Heart left ventricle (tissue), 16 donors: ENCODE measurements around the gene KRT72. TPM values are rescaled to one million over a fixed set of nuclear protein-coding genes. Genes with fewer than 3 reads are reported as not detected.
A peak's percentile ranks its signal among the peaks of the same experiment; 100 is the strongest.

Experiments
- ATAC-seq, 4 donors: fragments of 200-7000 bp; cut with Tn5 transposase; one replicate each; pipeline ENCODE4 v1.9.1; 2020 to 2022; ENCODE audit warnings: moderate library complexity in 4 of 4, mild to moderate bottlenecking in 3 of 4, moderate number of reproducible peaks in 1 of 4
- DNase-seq, 5 donors: peaks; one replicate each; pipeline ENCODE4 v3.0.0-alpha.2; 2020
- H3K27ac ChIP-seq, 12 donors: fragments of 200-600 bp; sonication (generic) in 4 of 12; one replicate each; pipeline versions ENCODE4 v1.5.0 to v1.8.0; 2016 to 2022; ENCODE audit warnings: mild to moderate bottlenecking in 2 of 12
- H3K27me3 ChIP-seq, 9 donors: fragments of 200-600 bp; sonication (generic) in 2 of 9; one replicate each; pipeline versions ENCODE4 v1.5.1 to v1.8.0; 2016 to 2022; ENCODE audit warnings: mild to moderate bottlenecking in 3 of 9
- H3K36me3 ChIP-seq, 9 donors: fragments of 200-600 bp; sonication (generic) in 2 of 9; one replicate each; pipeline versions ENCODE4 v1.5.0 to v1.8.0; 2018 to 2022; ENCODE audit warnings: mild to moderate bottlenecking in 2 of 9
- H3K4me1 ChIP-seq, 12 donors: fragments of 200-600 bp; sonication (generic) in 4 of 12; one replicate each; pipeline versions ENCODE4 v1.5.0 to v1.8.0; 2016 to 2022; ENCODE audit warnings: mild to moderate bottlenecking in 3 of 12
- H3K4me3 ChIP-seq, 12 donors: fragments of 200-600 bp; sonication (generic) in 4 of 12; one replicate each; pipeline versions ENCODE4 v1.5.0 to v1.8.0; 2017 to 2022; ENCODE audit warnings: mild to moderate bottlenecking in 9 of 12, moderate library complexity in 4 of 12
- H3K9me3 ChIP-seq, 12 donors: fragments of 200-600 bp; sonication (generic) in 4 of 12; one replicate each; pipeline versions ENCODE4 v1.5.0 to v1.8.0; 2016 to 2022; ENCODE audit warnings: mild to moderate bottlenecking in 1 of 12
- POLR2A ChIP-seq, 2 donors: fragments of 450-650 bp; IDR thresholded peaks; one replicate each; pipeline ENCODE4 v1.6.1; 2017; ENCODE audit warnings: antibody characterized with exemption in 2 of 2, mild to moderate bottlenecking in 2 of 2, moderate library complexity in 2 of 2
- WGBS, 4 donors: extraction: QIAGEN DNeasy Blood & Tissue Kit in 2 of 4; methylation state at CpG; one replicate each; pipeline versions ENCODE4 v1.1.5 to v1.1.7; 2013 to 2018; 5-methylcytosine and 5-hydroxymethylcytosine counted together
- intact Hi-C, 10 donors: fragments of 100-400 bp; cut with DNase I; formaldehyde crosslinking; loops; one replicate each; pipeline versions ENCODE4 v1.11.1 to v1.14.2; 2022
- polyA plus RNA-seq, 2 donors: library from polyadenylated mRNA; stranded (reverse); fragments of 200-250 nt; gene quantifications; one replicate each; pipeline ENCODE4 v1.2.3, GENCODE V29; 2013
- total RNA-seq, 9 donors: library from RNA; depleted of rRNA in 2 of 9; stranded (reverse); fragments of >200 nt in 2 of 9; fragmentation: NEBNext Ultra II Directional in 3 of 9; extraction: Animal tissue kit (Norgen Biotek cat#: 25700) in 3 of 9; gene quantifications; one replicate each; pipeline versions ENCODE4 v1.1.0 to v1.2.4, GENCODE V29; 2016 to 2023
- TF ChIP-seq, protein P1 (sequence below), 12 donors: fragments of 200-600 bp; sonication (generic) in 4 of 12; IDR thresholded peaks; one replicate each; pipeline versions ENCODE4 v1.5.0 to v1.8.0; 2018 to 2022; ENCODE audit warnings: antibody characterized with exemption in 12 of 12, mild to moderate bottlenecking in 5 of 12
- donor health status: ischemic (EF 13 %, LVEDD 7.1; RV severe dilation, severe dysfunction).
- donor health status: healthy with polysubstance abuse.
- donor health status: DM: no; HTN: yes; CAD: no.
- donor health status: DM: no; HTN: no; CAD: no.
- donor health status: ischemic (EF 25% LVEDD 6.9; RV normal size, moderate dysfunction).
- donor health status: ischemic (EF 25% LVEDD 5.7; RV mildly dilated, moderate dysfunction).
- donor health status: healthy.
- donor health status: DM: yes; HTN: yes; CAD: no.
- donor health status: ischemic (EF 35%, LVEDD 5.7; RV mildly dilated, moderate dysfunction).
- donor health status: nonischemic (EF 11% LVEDD 7.7; RV severe dilation, severe dysfunction).
- donor health status: DM: yes; HTN: yes; CAD: no.
- donor health status: PGD.
- donor health status: ischemic (EF 29% LVEDD 5.4; RV normal size, mild dysfunction).
- donor health status: nonischemic (EF 23%, LVEDD 6.1; RV moderate dilation, normal function).

KRT72 gene
- total and polyA plus RNA-seq, 11 donors: not detected

DNA sequence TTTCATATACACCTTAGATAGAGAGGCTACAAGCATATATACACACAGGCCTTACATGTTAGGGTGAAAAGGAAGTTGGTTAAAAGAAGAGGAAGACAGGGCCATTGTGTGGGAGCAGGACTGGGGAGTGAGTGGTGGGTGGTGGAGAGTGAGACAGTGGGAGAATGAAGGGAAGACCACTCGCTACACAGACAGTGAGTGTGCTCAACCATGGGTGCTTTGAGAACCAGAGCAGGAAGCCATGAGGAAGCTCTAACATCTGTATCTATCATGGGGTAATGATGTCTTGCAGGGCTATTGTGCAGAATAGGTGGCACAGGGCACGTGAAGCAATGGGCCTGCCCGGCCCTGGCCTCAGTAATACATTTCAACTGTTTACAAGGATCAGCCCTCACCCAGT is 16.2 kb downstream of the KRT72 start:
- intact Hi-C loops: loop anchor here in 7 of 10 donors (5.0 to 10.0 kb wide), 5 partner anchors 210 to 430 kb away; no protein-coding TSS in a partner anchor
- ATAC-seq: no peak
- H3K4me3 ChIP-seq: no peak overlapping the region
- peaks cover 0 to 13% (median 0%) of the 10 kb centered on the region in 9 donors for H3K27me3 ChIP-seq
- no peaks in the 10 kb centered on the region for H3K4me1 ChIP-seq
- DNase-seq: no peak
- no peak for TF ChIP-seq POLR2A (IDR thresholded peaks at IDR 0.05)
- TF ChIP-seq, protein P1, sequence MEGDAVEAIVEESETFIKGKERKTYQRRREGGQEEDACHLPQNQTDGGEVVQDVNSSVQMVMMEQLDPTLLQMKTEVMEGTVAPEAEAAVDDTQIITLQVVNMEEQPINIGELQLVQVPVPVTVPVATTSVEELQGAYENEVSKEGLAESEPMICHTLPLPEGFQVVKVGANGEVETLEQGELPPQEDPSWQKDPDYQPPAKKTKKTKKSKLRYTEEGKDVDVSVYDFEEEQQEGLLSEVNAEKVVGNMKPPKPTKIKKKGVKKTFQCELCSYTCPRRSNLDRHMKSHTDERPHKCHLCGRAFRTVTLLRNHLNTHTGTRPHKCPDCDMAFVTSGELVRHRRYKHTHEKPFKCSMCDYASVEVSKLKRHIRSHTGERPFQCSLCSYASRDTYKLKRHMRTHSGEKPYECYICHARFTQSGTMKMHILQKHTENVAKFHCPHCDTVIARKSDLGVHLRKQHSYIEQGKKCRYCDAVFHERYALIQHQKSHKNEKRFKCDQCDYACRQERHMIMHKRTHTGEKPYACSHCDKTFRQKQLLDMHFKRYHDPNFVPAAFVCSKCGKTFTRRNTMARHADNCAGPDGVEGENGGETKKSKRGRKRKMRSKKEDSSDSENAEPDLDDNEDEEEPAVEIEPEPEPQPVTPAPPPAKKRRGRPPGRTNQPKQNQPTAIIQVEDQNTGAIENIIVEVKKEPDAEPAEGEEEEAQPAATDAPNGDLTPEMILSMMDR (IDR thresholded peaks at IDR 0.05): no peak
- no peaks in the 10 kb centered on the region for H3K9me3 ChIP-seq
- no peak overlapping the region for H3K27ac ChIP-seq
- 84 to 89% (median 86%) methylated on average over 3 of the region's 3 CpGs for WGBS, 4 donors
- no peaks in the 10 kb centered on the region for H3K36me3 ChIP-seq

DNA sequence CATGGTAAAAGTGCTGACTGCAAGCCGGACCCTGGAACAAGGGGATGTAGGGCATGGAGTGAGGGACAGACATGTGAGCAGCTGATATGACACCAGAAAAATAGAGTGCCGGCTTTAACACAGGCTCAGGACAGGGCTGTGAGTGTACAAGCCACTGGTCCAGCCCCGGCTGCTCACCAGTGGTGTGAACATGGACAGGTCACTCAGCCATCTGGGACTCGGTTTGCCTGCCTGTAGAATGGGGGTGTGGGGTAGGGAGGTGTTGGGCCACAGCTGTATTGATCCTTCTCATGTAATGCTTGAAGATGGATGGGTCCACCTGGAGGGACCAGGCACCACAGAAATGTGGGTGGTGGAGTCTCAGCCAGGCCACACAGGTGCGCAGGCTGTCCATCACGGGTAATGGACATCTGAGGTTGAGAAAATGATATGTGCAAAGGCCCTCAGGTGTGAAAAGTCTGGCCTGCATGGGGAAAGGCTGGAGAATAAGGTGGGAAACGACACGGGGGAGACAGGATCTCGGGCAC is 17.0 kb downstream of the KRT72 start:
- Histone ChIP-seq H3K4me1 (no peaks in the 10 kb centered on the region), H3K27me3 (peaks cover 0 to 13% (median 0%) of the 10 kb centered on the region in 9 donors), H3K4me3 (no peak overlapping the region), H3K27ac (no peak overlapping the region), H3K9me3 (no peaks in the 10 kb centered on the region), H3K36me3 (no peaks in the 10 kb centered on the region)
- intact Hi-C loops: loop anchor here in 8 of 10 donors (5.0 to 10.0 kb wide), 8 partner anchors 209 to 429 kb away; no protein-coding TSS in a partner anchor
- WGBS, 4 donors: 86 to 94% (median 89%) methylated on average over 9 of the region's 9 CpGs
- DNase-seq: no peak
- no peak for ATAC-seq
- no peak for TF ChIP-seq POLR2A (IDR thresholded peaks at IDR 0.05)
- TF ChIP-seq, protein P1 (IDR thresholded peaks at IDR 0.05): no peak

DNA sequence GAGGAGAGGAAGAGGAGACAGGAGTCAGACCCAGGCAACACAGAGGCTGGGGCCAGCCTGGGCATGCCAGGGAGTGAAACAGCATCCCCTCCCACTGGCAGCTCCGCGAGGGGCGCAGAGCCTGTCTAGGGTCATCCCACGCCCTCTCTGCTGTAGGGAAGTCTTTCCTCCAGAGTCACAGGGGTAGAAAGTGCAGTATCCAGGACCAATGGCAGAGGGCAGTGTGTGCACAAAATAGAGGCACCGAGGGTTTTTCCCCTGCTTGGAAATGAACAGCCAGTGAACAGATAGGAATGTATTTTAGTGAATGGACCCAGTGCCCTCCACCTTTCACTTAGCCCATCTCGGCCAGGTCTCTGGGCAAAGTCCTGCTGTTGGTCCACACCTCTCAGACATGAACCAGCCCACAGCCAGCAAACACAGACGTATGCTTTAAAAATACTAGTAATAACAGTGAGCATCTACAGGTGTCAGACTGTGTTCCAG is 18.2 kb downstream of the KRT72 start:
- no peak overlapping the region for H3K27ac ChIP-seq

DNA sequence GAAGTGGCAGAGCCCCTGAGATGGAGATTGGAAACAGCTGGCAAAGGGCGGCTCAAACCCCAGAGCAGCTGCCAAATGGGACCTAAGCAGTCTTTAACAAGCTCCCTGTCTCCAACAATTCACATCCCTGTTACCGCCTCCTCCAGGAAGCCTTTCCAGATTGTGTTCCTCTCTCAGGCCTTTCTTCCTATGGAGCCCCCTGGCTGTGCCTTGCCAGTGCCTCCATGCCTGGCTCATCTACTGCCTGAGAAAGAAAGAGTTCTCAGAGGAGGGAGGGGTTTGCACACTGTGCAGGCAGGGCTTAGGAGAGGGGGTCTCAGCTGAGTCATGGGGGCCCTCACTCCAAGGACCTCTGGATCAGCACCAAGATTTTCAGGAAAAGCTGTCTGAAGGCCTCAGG is 18.8 kb downstream of the KRT72 start:
- DNase-seq (no peak), ATAC-seq (peak in 1 of 4 donors; percentile 29)
- H3K27ac ChIP-seq: no peak overlapping the region
- no peak for TF ChIP-seq POLR2A (IDR thresholded peaks at IDR 0.05)
- TF ChIP-seq, protein P1 (IDR thresholded peaks at IDR 0.05): no peak
- no peaks in the 10 kb centered on the region for H3K4me1 ChIP-seq
- peaks cover 0 to 9% (median 0%) of the 10 kb centered on the region in 9 donors for H3K27me3 ChIP-seq
- H3K36me3 ChIP-seq: no peaks in the 10 kb centered on the region
- 60 to 75% (median 63%) methylated on average over 2 of the region's 2 CpGs for WGBS, 4 donors
- H3K4me3 ChIP-seq: no peak overlapping the region
- no peaks in the 10 kb centered on the region for H3K9me3 ChIP-seq
- intact Hi-C loops: loop anchor here (2.0 to 10.0 kb wide), 9 partner anchors 208 to 428 kb away; no protein-coding TSS in a partner anchor

More for the DNA sequence above, 18.2 kb downstream of the KRT72 start:
- Histone ChIP-seq H3K36me3 (no peaks in the 10 kb centered on the region), H3K4me3 (no peak overlapping the region), H3K9me3 (no peaks in the 10 kb centered on the region), H3K27me3 (peaks cover 0 to 13% (median 0%) of the 10 kb centered on the region in 9 donors), H3K4me1 (no peaks in the 10 kb centered on the region)
- no peak for TF ChIP-seq POLR2A (IDR thresholded peaks at IDR 0.05)
- TF ChIP-seq, protein P1 (IDR thresholded peaks at IDR 0.05): peak; percentile 45 to 72 (median 62)
- intact Hi-C loops: loop anchor here (1.0 to 10.0 kb wide), 10 partner anchors 208 to 428 kb away; no protein-coding TSS in a partner anchor
- peak in 3 of 5 donors; percentile 31 to 52 (median 41) for DNase-seq
- WGBS, 4 donors: 13 to 24% (median 14%) methylated on average over 3 to 7 of the region's 7 CpGs
- ATAC-seq: peak; percentile 56 to 84 (median 74)
